ENCODE results near the gene SLC9A9. TPM values are rescaled to one million over a fixed set of nuclear protein-coding genes. Genes with fewer than 3 reads are reported as not detected.
"Not testable (repeated sequence)": the region's sequence is repeated elsewhere in the genome, so short reads cannot be mapped to it uniquely, and the experiment has no call there.

SLC9A9 gene
- polyA plus RNA-seq, 6 donors from 2014 or later, result 16.9 to 31.5 (median 24.7) TPM

- H3K36me3 Mint-ChIP-seq, result peaks cover 0 to 4% of the 10 kb centered on the region in 2 donors
- peaks cover 12 to 42% (median 30%) of the 10 kb centered on the region in 3 donors for H3K4me1 Mint-ChIP-seq
Measured at GRCh38 chr3:143538061-143538460, 310.2 kb downstream of the SLC9A9 start.

GRCh38 chr3:143536817-143537535, 311.3 kb downstream of the SLC9A9 start:
- Mint-ChIP-seq H3K27me3 (no peaks in the 10 kb centered on the region), H3K4me1 (peaks cover 12 to 49% (median 32%) of the 10 kb centered on the region in 3 donors), H3K9me3 (peaks cover 0 to 7% (median 0%) of the 10 kb centered on the region in 7 donors), H3K36me3 (peaks cover 0 to 4% of the 10 kb centered on the region in 2 donors), H3K27ac (peak overlapping the region in 5 of 6 donors; percentile 30 to 88 (median 78)), H3K4me3 (peak overlapping the region in 7 of 8 donors; percentile 23 to 75 (median 63))
- DNase-seq, result no peak
- ATAC-seq (ENCODE audit: low read depth in 2 of 2), result no peak

More at GRCh38 chr3:143538061-143538460, 310.2 kb downstream of the SLC9A9 start:
- Mint-ChIP-seq H3K4me3 (no peak overlapping the region), H3K27ac (peak overlapping the region in 3 of 6 donors; percentile 76 to 85 (median 82)), H3K9me3 (peaks cover 0 to 7% (median under 1%) of the 10 kb centered on the region in 7 donors), H3K27me3 (no peaks in the 10 kb centered on the region)
- no peak for DNase-seq
- ATAC-seq (ENCODE audit: low read depth in 2 of 2), result no peak

GRCh38 chr3:143535994-143536784, 312.1 kb downstream of the SLC9A9 start:
- Mint-ChIP-seq H3K36me3 (peaks cover 0 to 4% of the 10 kb centered on the region in 2 donors), H3K4me1 (peaks cover 16 to 55% (median 36%) of the 10 kb centered on the region in 3 donors), H3K27ac (peak overlapping the region in 5 of 6 donors; percentile 30 to 88 (median 76)), H3K9me3 (peaks cover 0 to 6% (median 0%) of the 10 kb centered on the region in 7 donors), H3K27me3 (no peaks in the 10 kb centered on the region), H3K4me3 (peak overlapping the region in 7 of 8 donors; percentile 3 to 75 (median 63))
- no peak for DNase-seq
- ATAC-seq (ENCODE audit: low read depth in 2 of 2), result peak; percentile 73 to 79

GRCh38 chr3:143533391-143533790, 314.9 kb downstream of the SLC9A9 start:
- Mint-ChIP-seq H3K36me3 (no peaks in the 10 kb centered on the region), H3K27ac (peak overlapping the region in 4 of 6 donors; percentile 5 to 72 (median 46)), H3K4me3 (peak overlapping the region in 1 of 8 donors; percentile 26), H3K27me3 (no peaks in the 10 kb centered on the region), H3K9me3 (peaks cover 0 to 3% (median 0%) of the 10 kb centered on the region in 7 donors), H3K4me1 (peaks cover 36 to 79% (median 63%) of the 10 kb centered on the region in 3 donors)
- no peak for ATAC-seq (ENCODE audit: low read depth in 2 of 2)
- no peak for DNase-seq

- Mint-ChIP-seq H3K36me3 (no peaks in the 10 kb centered on the region), H3K27me3 (no peaks in the 10 kb centered on the region), H3K4me1 (peaks cover 41 to 80% (median 66%) of the 10 kb centered on the region in 3 donors), H3K9me3 (peaks cover 0 to 3% (median 0%) of the 10 kb centered on the region in 7 donors), H3K27ac (peak overlapping the region in 1 of 6 donors; percentile 96), H3K4me3 (no peak overlapping the region)
- ATAC-seq (ENCODE audit: low read depth in 2 of 2) (no peak), DNase-seq (no peak)
Measured at GRCh38 chr3:143532091-143532490, 316.2 kb downstream of the SLC9A9 start.

GRCh38 chr3:143531101-143531500, 317.2 kb downstream of the SLC9A9 start:
- H3K4me3 Mint-ChIP-seq, result peak overlapping the region in 6 of 8 donors; percentile 1 to 84 (median 20)
- peaks cover 0 to 3% (median 0%) of the 10 kb centered on the region in 7 donors for H3K9me3 Mint-ChIP-seq
- peak overlapping the region; percentile 39 to 96 (median 70) for H3K27ac Mint-ChIP-seq
- ATAC-seq (ENCODE audit: low read depth in 2 of 2), result no peak
- H3K27me3 Mint-ChIP-seq, result no peaks in the 10 kb centered on the region
- H3K36me3 Mint-ChIP-seq, result no peaks in the 10 kb centered on the region
- H3K4me1 Mint-ChIP-seq, result peaks cover 49 to 80% (median 67%) of the 10 kb centered on the region in 3 donors
- DNase-seq, result no peak

GRCh38 chr3:143529798-143530197, 318.5 kb downstream of the SLC9A9 start:
- peaks cover 49 to 82% (median 71%) of the 10 kb centered on the region in 3 donors for H3K4me1 Mint-ChIP-seq
- H3K4me3 Mint-ChIP-seq, result peak overlapping the region; percentile 8 to 83 (median 72)
- DNase-seq, result no peak
- no peaks in the 10 kb centered on the region for H3K27me3 Mint-ChIP-seq
- ATAC-seq (ENCODE audit: low read depth in 2 of 2), result peak; percentile 17 to 20
- peak overlapping the region; percentile 83 to 96 (median 95) for H3K27ac Mint-ChIP-seq
- peaks cover 0 to 3% of the 10 kb centered on the region in 2 donors for H3K36me3 Mint-ChIP-seq
- peaks cover 0 to 3% (median 0%) of the 10 kb centered on the region in 7 donors for H3K9me3 Mint-ChIP-seq

GRCh38 chr3:143529018-143529478, 319.2 kb downstream of the SLC9A9 start:
- Mint-ChIP-seq H3K27ac (peak overlapping the region; percentile 83 to 99 (median 96)), H3K9me3 (peaks cover under 1 to 9% (median 2%) of the 10 kb centered on the region in 7 donors)
- peak; percentile 84 for DNase-seq

GRCh38 chr3:143526011-143526545, 322.2 kb downstream of the SLC9A9 start:
- DNase-seq (no peak), ATAC-seq (ENCODE audit: low read depth in 2 of 2) (no peak)
- Mint-ChIP-seq H3K4me3 (peak overlapping the region in 6 of 8 donors; percentile 15 to 85 (median 66)), H3K36me3 (peaks cover 7 to 15% of the 10 kb centered on the region in 2 donors), H3K9me3 (peaks cover 3 to 13% (median 4%) of the 10 kb centered on the region in 7 donors), H3K4me1 (peaks cover 50 to 61% (median 57%) of the 10 kb centered on the region in 3 donors), H3K27ac (peak overlapping the region in 4 of 6 donors; percentile 25 to 99 (median 72)), H3K27me3 (no peaks in the 10 kb centered on the region)

More at GRCh38 chr3:143529018-143529478, 319.2 kb downstream of the SLC9A9 start:
- Mint-ChIP-seq H3K27me3 (no peaks in the 10 kb centered on the region), H3K4me3 (peak overlapping the region; percentile 69 to 90 (median 82)), H3K36me3 (peaks cover 4 to 10% of the 10 kb centered on the region in 2 donors), H3K4me1 (peaks cover 49 to 80% (median 71%) of the 10 kb centered on the region in 3 donors)
- ATAC-seq (ENCODE audit: low read depth in 2 of 2), result peak; percentile 97 to 98

GRCh38 chr3:143525408-143525807, 322.9 kb downstream of the SLC9A9 start:
- peaks cover 3 to 13% (median 4%) of the 10 kb centered on the region in 7 donors for H3K9me3 Mint-ChIP-seq
- H3K4me1 Mint-ChIP-seq, result peaks cover 49 to 55% (median 54%) of the 10 kb centered on the region in 3 donors
- no peaks in the 10 kb centered on the region for H3K27me3 Mint-ChIP-seq
- peaks cover 7 to 15% of the 10 kb centered on the region in 2 donors for H3K36me3 Mint-ChIP-seq
- H3K27ac Mint-ChIP-seq, result peak overlapping the region in 4 of 6 donors; percentile 4 to 96 (median 43)
- no peak for DNase-seq
- H3K4me3 Mint-ChIP-seq, result no peak overlapping the region
- ATAC-seq (ENCODE audit: low read depth in 2 of 2), result no peak

- peak overlapping the region in 1 of 6 donors; percentile 22 for H3K27ac Mint-ChIP-seq
- H3K4me1 Mint-ChIP-seq, result peaks cover 35 to 41% (median 36%) of the 10 kb centered on the region in 3 donors
- H3K36me3 Mint-ChIP-seq, result peaks cover 11 to 29% of the 10 kb centered on the region in 2 donors
- no peak overlapping the region for H3K4me3 Mint-ChIP-seq
- no peaks in the 10 kb centered on the region for H3K27me3 Mint-ChIP-seq
- ATAC-seq (ENCODE audit: low read depth in 2 of 2), result no peak
- DNase-seq, result no peak
- peaks cover 3 to 13% (median 4%) of the 10 kb centered on the region in 7 donors for H3K9me3 Mint-ChIP-seq
Measured at GRCh38 chr3:143521803-143522202, 326.5 kb downstream of the SLC9A9 start.

GRCh38 chr3:143517131-143517530, 331.1 kb downstream of the SLC9A9 start:
- H3K27ac Mint-ChIP-seq; H3K27me3 Mint-ChIP-seq; H3K9me3 Mint-ChIP-seq; H3K4me3 Mint-ChIP-seq; DNase-seq; ATAC-seq (ENCODE audit: low read depth in 2 of 2): not testable (repeated sequence)
- peaks cover 14 to 15% of the 10 kb centered on the region in 2 donors for H3K36me3 Mint-ChIP-seq
- peaks cover 26 to 31% (median 28%) of the 10 kb centered on the region in 3 donors for H3K4me1 Mint-ChIP-seq
